Karpas-422 (cell line): ENCODE results near the gene TRIM46. TPM values are rescaled to one million over a fixed set of nuclear protein-coding genes. Genes with fewer than 3 reads are reported as not detected.

ENCODE experiments used
- DNase-seq: peaks from one replicate; pipeline ENCODE4 v3.0.0-alpha.2; 2015
- H2AFZ ChIP-seq: fragments of 200-600 bp; sonication (generic); 2 replicates; pipeline ENCODE4 v1.6.1; 2014; ENCODE audit warnings: antibody characterized with exemption, low read length, mixed read lengths
- H3K27ac ChIP-seq: fragments of 200-600 bp; sonication (generic); 2 replicates; pipeline ENCODE4 v1.5.1; 2014; ENCODE audit warnings: mild to moderate bottlenecking, low read length, moderate library complexity
- H3K27me3 ChIP-seq: fragments of 200-600 bp; sonication (generic); 2 replicates; pipeline ENCODE4 v1.6.1; 2014; ENCODE audit warnings: low read length, mixed read lengths
- H3K36me3 ChIP-seq: fragments of 200-600 bp; sonication (generic); 2 replicates; pipeline ENCODE4 v1.6.1; 2014; ENCODE audit warnings: low read length, mixed read lengths; ENCODE audit not compliant: insufficient read depth
- H3K4me1 ChIP-seq: fragments of 200-600 bp; sonication (generic); 2 replicates; pipeline ENCODE4 v1.6.1; 2014; ENCODE audit warnings: mild to moderate bottlenecking, low read length, mixed read lengths
- H3K4me2 ChIP-seq: fragments of 200-600 bp; sonication (generic); 2 replicates; pipeline ENCODE4 v1.6.1; 2014; ENCODE audit warnings: low read length, low read depth, mild to moderate bottlenecking; ENCODE audit not compliant: poor library complexity, severe bottlenecking
- H3K4me3 ChIP-seq: fragments of 200-600 bp; sonication (generic); 2 replicates; pipeline ENCODE4 v1.5.1; 2014; ENCODE audit warnings: mild to moderate bottlenecking, antibody characterized with exemption, low read length, mixed read lengths
- H3K79me2 ChIP-seq: fragments of 200-600 bp; sonication (generic); 2 replicates; pipeline ENCODE4 v1.6.1; 2014; ENCODE audit warnings: mild to moderate bottlenecking, low read length, mixed read lengths
- H3K9ac ChIP-seq: fragments of 200-600 bp; sonication (generic); 2 replicates; pipeline ENCODE4 v1.6.0; 2014; ENCODE audit warnings: low read length
- H3K9me2 ChIP-seq: fragments of 200-600 bp; sonication (generic), shearing (Covaris generic); replicated peaks from 2 replicates; pipeline ENCODE4 v1.6.0; 2014; ENCODE audit warnings: mild to moderate bottlenecking, low read length, moderate library complexity; ENCODE audit not compliant: insufficient read depth
- H3K9me3 ChIP-seq: fragments of 300-700, 200-600 bp; sonication (generic); 2 replicates; pipeline ENCODE4 v1.6.1; 2014; ENCODE audit warnings: low read length, mixed read lengths
- H4K20me1 ChIP-seq: fragments of 200-600 bp; sonication (generic); 2 replicates; pipeline ENCODE4 v1.6.1; 2014; ENCODE audit warnings: mild to moderate bottlenecking, antibody characterized with exemption, low read length, low read depth; ENCODE audit not compliant: insufficient read depth
- total RNA-seq: library from RNA; depleted of rRNA; stranded (reverse); fragments of >200 nt; shearing (Covaris generic); gene quantifications from 2 replicates; pipeline ENCODE4 v1.2.3, GENCODE V29; 2014; ENCODE audit warnings: low replicate concordance; rRNA removed

The TRIM46 gene, protein sequence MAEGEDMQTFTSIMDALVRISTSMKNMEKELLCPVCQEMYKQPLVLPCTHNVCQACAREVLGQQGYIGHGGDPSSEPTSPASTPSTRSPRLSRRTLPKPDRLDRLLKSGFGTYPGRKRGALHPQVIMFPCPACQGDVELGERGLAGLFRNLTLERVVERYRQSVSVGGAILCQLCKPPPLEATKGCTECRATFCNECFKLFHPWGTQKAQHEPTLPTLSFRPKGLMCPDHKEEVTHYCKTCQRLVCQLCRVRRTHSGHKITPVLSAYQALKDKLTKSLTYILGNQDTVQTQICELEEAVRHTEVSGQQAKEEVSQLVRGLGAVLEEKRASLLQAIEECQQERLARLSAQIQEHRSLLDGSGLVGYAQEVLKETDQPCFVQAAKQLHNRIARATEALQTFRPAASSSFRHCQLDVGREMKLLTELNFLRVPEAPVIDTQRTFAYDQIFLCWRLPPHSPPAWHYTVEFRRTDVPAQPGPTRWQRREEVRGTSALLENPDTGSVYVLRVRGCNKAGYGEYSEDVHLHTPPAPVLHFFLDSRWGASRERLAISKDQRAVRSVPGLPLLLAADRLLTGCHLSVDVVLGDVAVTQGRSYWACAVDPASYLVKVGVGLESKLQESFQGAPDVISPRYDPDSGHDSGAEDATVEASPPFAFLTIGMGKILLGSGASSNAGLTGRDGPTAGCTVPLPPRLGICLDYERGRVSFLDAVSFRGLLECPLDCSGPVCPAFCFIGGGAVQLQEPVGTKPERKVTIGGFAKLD
- total RNA-seq, result 5.1 and 19.2 TPM in 2 replicates

DNA sequence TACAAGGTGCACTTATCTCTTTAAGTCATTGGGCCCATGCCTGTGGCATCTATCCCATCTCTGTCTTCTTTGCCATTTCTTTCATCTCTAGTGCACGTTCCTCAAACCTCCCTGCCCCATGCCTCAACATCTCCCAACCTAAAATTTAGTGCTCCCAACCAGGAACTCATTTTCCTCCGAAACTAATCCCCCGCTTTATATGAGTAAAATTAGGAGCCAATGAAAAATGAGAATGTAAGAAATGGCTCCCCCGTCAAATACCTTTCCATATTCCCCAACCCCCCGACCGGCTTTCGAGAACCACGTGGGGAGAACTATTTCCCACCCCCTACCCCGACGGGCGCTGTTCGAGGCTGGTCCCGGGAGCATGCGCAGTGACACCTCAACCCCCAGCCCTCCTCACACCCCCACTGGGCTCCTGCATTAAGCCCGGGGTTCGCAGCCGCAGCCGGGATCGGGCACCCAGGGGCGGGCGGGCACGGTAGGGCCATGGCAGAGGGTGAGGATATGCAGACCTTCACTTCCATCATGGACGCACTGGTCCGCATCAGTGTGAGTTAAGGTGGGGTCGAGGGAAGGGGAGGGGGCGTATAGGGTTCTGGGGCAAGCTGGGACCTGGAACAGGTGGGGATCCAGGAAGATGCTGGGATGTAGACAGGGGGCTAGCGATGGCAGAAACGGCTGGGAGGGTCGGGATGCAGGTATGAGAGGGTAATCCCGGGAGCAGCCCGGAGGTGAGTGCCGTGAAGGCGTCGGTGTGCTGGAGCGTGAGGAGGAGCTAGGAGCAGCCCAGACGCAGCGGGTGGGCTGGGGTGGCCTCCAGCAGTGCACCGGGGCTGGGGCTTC, at the start of gene TRIM46:
Gene TRIM46, plus strand, starts transcription at position 372 of the 846 bp plus-strand sequence. Its CDS starts 118 bp downstream, at position 490.
- Histone ChIP-seq H3K36me3 (peaks cover 19% of the 10 kb centered on the region; the same call in 1 of the 2 replicates), H2AFZ (peak within 1 kb of the TSS; percentile 69; the same call in 1 of the 2 replicates), H3K27me3 (no peaks in the 10 kb centered on the region), H3K9me3 (no peaks in the 10 kb centered on the region), H3K4me1 (peaks cover 48% of the 10 kb centered on the region), H3K4me3 (peak within 1 kb of the TSS; percentile 77), H4K20me1 (no peaks in the 10 kb centered on the region), H3K27ac (peak within 1 kb of the TSS; percentile 85), H3K9me2 (no peaks in the 10 kb centered on the region), H3K4me2 (peak within 1 kb of the TSS; percentile 97), H3K79me2 (peaks cover 24% of the 10 kb centered on the region), H3K9ac (peak within 1 kb of the TSS; percentile 95)
- peak; percentile 95 for DNase-seq

DNA sequence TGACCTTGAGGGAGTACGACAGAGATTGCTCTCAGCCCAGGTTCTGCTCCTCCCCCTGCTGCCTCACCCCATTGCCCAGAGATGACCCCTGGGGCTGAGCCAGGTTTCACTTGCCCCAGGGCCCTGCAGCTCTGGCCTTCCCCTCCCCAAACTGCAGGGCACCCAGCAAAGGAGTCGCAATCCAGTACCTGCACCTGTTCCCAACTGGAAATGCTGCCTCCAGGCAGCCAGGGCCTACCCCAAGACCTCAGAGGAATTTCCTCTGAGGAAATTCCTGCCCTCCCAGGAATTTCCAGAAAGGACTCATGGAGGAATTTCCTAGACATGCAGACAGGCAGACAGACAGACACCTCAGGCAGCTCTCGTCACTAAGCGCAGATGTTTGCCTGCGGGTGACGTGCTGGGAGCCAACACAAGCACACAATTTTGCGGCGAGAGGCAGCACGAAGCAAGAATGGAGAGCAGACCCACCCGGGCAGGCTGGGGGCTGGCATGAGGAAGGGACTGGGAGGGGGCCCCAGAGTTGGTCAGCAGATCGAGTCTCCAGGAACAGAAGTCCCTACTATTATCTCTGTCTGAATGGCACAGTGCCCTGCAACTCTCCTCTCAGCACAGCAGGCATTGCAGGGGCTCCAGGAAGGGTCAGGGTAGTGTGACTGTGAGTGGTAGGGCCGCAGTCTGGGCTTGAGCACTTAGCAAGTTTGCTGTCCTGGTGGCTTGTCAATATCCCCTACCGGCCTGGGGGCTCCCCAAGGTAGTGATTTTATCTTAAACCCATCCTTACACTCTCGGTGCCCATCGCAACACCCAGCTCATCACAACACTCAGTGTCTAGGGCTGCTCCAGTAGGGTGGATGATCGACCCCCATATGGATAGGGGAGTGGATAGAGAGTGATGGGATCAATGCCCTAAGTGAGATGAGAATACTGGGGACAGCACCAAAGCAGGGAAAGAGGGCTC, 48.9 kb upstream of the TRIM46 start:
- no peak overlapping the region for H3K9ac ChIP-seq
- no peaks in the 10 kb centered on the region for H4K20me1 ChIP-seq
- no peaks in the 10 kb centered on the region for H3K9me3 ChIP-seq
- H3K9me2 ChIP-seq, result no peaks in the 10 kb centered on the region
- H3K27ac ChIP-seq, result no peak overlapping the region
- no peaks in the 10 kb centered on the region for H3K36me3 ChIP-seq
- H3K4me3 ChIP-seq, result no peak overlapping the region
- H3K27me3 ChIP-seq, result no peaks in the 10 kb centered on the region
- H3K79me2 ChIP-seq, result no peaks in the 10 kb centered on the region
- H2AFZ ChIP-seq, result no peak overlapping the region
- H3K4me2 ChIP-seq, result no peak overlapping the region
- peaks cover 21% of the 10 kb centered on the region for H3K4me1 ChIP-seq
- no peak for DNase-seq

DNA sequence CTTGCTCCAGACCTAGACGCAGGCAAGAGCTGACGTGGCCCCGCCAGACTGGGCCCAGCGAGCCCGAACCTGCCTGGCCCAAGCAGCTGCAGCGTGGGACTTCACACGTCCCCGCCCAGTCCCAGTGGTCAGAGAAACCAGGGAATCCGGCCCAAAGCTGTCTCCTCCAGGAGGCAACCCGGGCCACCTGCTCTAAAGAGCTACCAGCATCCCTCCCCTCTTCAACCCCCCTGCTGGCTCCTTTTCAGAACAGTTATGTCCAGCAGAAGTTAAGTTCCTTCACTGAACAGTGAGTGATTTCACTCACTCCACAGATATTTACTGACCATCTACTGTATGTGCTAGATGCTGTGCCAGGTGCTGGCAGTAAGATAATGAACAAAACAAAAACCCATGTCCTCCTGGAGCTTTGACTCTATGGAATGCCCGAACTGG, 48.1 kb upstream of the TRIM46 start:
- Histone ChIP-seq H3K4me1 (peaks cover 21% of the 10 kb centered on the region), H3K4me3 (no peak overlapping the region), H3K9me3 (no peaks in the 10 kb centered on the region), H3K79me2 (no peaks in the 10 kb centered on the region), H2AFZ (no peak overlapping the region), H3K27me3 (no peaks in the 10 kb centered on the region), H4K20me1 (no peaks in the 10 kb centered on the region), H3K27ac (no peak overlapping the region), H3K4me2 (no peak overlapping the region), H3K36me3 (no peaks in the 10 kb centered on the region), H3K9ac (no peak overlapping the region), H3K9me2 (no peaks in the 10 kb centered on the region)
- DNase-seq, result no peak

DNA sequence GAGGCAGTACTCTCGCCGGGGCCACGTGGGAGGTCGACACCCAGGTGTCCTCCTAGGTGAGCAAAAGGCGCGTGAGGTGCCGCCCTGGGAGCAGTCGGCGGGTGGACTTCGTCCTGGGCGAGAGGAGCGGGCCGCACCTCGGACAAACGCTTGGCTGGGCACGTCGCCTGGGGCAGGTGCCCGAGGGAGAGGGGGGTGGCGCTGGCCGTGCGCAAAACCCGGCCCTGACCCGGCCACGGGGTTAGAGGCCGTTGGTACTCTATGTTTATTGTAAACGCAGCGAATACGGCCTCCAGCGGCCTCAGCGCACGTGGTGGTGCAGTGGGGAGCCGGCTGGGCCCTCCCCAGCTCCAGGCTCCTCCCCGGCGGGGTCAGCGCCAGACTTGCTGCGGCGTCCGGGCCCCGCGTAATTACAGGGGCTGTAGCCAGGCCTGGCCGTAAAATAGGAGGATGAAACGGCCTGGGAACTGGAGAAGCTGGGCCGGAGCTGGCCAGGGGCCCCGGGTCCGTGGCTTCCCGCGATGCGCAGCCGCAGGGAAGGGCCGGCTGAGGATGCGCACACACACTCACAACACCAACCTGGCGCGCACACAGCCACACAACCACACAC, 47.6 kb upstream of the TRIM46 start:
- no peaks in the 10 kb centered on the region for H3K9me2 ChIP-seq
- H3K9ac ChIP-seq, result no peak overlapping the region
- no peaks in the 10 kb centered on the region for H3K9me3 ChIP-seq
- no peak overlapping the region for H3K4me2 ChIP-seq
- H3K27ac ChIP-seq, result no peak overlapping the region
- H3K79me2 ChIP-seq, result no peaks in the 10 kb centered on the region
- H3K27me3 ChIP-seq, result no peaks in the 10 kb centered on the region
- no peak for DNase-seq
- H3K36me3 ChIP-seq, result no peaks in the 10 kb centered on the region
- peaks cover 21% of the 10 kb centered on the region for H3K4me1 ChIP-seq
- no peaks in the 10 kb centered on the region for H4K20me1 ChIP-seq
- H2AFZ ChIP-seq, result no peak overlapping the region
- no peak overlapping the region for H3K4me3 ChIP-seq

DNA sequence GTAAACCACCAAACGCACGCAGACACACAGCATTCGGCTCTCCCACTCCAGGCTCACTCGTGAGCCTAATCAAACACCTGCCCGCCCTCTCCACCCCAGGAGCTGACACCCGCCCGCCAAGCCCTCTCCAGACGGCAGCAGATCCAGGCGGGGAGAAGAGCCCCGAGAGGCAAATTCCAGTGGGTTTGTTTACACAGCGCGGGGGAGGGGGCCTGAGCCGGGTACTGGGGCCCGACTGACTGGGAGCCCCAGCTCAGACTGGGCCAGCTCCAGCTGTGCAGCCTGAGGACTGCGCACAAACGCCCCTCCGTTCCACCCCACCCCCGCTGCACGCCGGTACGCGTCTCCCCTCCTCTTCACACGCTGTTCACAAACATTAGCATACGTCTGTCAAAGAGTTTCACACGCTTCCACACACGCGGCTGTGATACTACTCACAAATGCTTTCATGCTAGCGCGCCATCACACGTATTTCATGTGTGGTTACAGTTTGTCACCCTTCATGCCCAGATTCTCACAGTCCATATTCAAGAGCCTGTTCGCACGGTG, 47.0 kb upstream of the TRIM46 start:
- H3K9me2 ChIP-seq, result no peaks in the 10 kb centered on the region
- no peaks in the 10 kb centered on the region for H4K20me1 ChIP-seq
- peak; percentile 55 for DNase-seq
- H3K4me3 ChIP-seq, result peak overlapping the region; percentile 37; the same call in 1 of the 2 replicates
- H3K4me2 ChIP-seq, result peak overlapping the region; percentile 62
- no peaks in the 10 kb centered on the region for H3K27me3 ChIP-seq
- no peak overlapping the region for H3K27ac ChIP-seq
- H3K9me3 ChIP-seq, result no peaks in the 10 kb centered on the region
- H3K4me1 ChIP-seq, result peaks cover 21% of the 10 kb centered on the region
- 0 out of 2 replicates have a peak overlapping the region, but pooled peaks have one; percentile 10 for H3K9ac ChIP-seq
- peak overlapping the region; percentile 49; the same call in 1 of the 2 replicates for H2AFZ ChIP-seq
- no peaks in the 10 kb centered on the region for H3K79me2 ChIP-seq
- H3K36me3 ChIP-seq, result no peaks in the 10 kb centered on the region

DNA sequence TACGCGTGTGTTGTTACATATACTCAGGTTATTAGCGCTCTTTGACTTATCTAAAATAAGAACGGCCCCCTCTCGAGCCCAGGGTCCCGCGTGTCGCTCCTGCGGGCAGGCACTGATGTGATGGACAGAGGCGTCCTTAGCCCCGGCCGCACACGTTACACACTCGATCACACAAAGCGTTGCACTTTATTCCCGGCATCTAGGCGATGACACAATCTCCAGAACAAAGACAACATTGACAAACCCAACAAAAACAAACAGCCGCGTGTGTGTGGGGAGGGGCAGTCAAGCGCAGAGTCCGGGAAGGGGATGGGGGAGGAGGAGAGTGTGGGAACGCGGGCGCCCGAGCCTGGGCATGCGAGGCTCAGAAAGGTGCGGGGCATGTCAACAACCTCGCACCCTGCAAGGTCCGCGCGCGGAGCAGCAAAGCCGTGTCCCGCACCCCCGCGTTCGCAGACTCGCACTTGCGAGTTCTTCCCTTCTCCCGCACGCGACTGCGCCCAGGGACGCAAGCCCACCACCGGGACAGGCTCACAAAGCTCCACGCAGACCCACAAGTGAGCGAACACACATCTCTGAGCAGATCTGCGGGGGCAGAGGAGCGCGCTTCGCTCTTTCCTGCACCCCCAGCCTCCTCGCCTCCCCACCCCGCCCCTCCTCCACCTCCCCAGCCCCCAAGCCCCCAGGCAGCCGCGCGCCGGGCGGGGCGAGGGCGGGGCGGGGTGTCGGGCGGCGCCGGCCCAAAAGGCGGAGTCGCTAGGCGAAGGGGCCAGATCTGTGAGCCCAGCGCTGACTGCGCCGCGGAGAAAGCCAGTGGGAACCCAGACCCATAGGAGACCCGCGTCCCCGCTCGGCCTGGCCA, 46.3 kb upstream of the TRIM46 start, which contains the start of gene EFNA1:
Gene EFNA1, plus strand, starts transcription at position 772 of the 862 bp plus-strand sequence. CDS start 102 bp downstream, outside the sequence.
- Histone ChIP-seq H3K27ac (no peak within 1 kb of the TSS), H2AFZ (peak within 1 kb of the TSS; percentile 49; the same call in 1 of the 2 replicates)
- DNase-seq, result no peak

More for the DNA sequence above, 46.3 kb upstream of the TRIM46 start, which contains the start of gene EFNA1:
- Histone ChIP-seq H3K79me2 (no peaks in the 10 kb centered on the region), H3K9me2 (no peaks in the 10 kb centered on the region), H3K36me3 (no peaks in the 10 kb centered on the region), H4K20me1 (no peaks in the 10 kb centered on the region), H3K4me1 (peaks cover 21% of the 10 kb centered on the region), H3K27me3 (no peaks in the 10 kb centered on the region), H3K9ac (peak within 1 kb of the TSS; percentile 32; the same call in 1 of the 2 replicates), H3K9me3 (no peaks in the 10 kb centered on the region), H3K4me3 (peak within 1 kb of the TSS; percentile 37; the same call in 1 of the 2 replicates), H3K4me2 (peak within 1 kb of the TSS; percentile 62)
